ENCODE measurements around the gene CTNNA1. TPM values are rescaled to one million over a fixed set of nuclear protein-coding genes. Genes with fewer than 3 reads are reported as not detected.

Gene CTNNA1
- total and polyA plus RNA-seq, 9 of the 15 experiments (the other 6 are each of a cell fraction or from before 2014, with no cell fraction given): 29.6 to 117 (median 89.1) TPM

GRCh38 chr5:138937392-138938387 is 184.5 kb downstream of the CTNNA1 start:
- intact Hi-C loops (cut with micrococcal nuclease): loop anchor here (10.0 kb wide), 1 partner anchor 293 kb away; no protein-coding TSS in a partner anchor
- CTCF ChIA-PET (ENCODE audit: low intra/inter-chr PET ratio): no interaction called here
- in situ Hi-C loops (cut with MboI): no loop called here
- Histone ChIP-seq H3K4me2 (ENCODE audit: insufficient read depth, low read length) (no peak overlapping the region), H3K9ac (ENCODE audit: insufficient read depth in 1 of 2, low read depth in 2 of 2, low read length in 2 of 2) (0 out of 4 replicates have a peak overlapping the region, but pooled peaks of 1 of the 2 experiments have one; percentile 23), H3K79me2 (ENCODE audit: control insufficient read depth, insufficient read depth, low read length) (no peaks in the 10 kb centered on the region), H3K4me3 (no peak overlapping the region), H3K9me1 (ENCODE audit: control insufficient read depth, insufficient read depth, low read length) (no peaks in the 10 kb centered on the region), H3K27ac (ENCODE audit: extremely low read depth, low read depth, low read length) (no peak overlapping the region), H3K4me1 (replicated peaks in 1 of 2; ENCODE audit: control insufficient read depth in 2 of 2, insufficient read depth in 2 of 2, low read length in 2 of 2) (0 out of 5 replicates have a peak, but pooled peaks cover 0 to 2% of the 10 kb centered on the region in 2 experiments), H2AFZ (ENCODE audit: low read depth, low read length) (no peak overlapping the region), H3K27me3 (ENCODE audit: control insufficient read depth in 2 of 2, insufficient read depth in 2 of 2, low read length in 2 of 2) (no peaks in the 10 kb centered on the region), H4K20me1 (replicated peaks; ENCODE audit: control insufficient read depth, insufficient read depth, low read length) (peaks cover 7% of the 10 kb centered on the region; the same call in 1 of the 2 replicates), H3K36me3 (ENCODE audit: control insufficient read depth, insufficient read depth, low read length) (peaks cover 23% of the 10 kb centered on the region; the same call in 2 of the 3 replicates), H3K9me3 (replicated peaks; ENCODE audit: control insufficient read depth, insufficient read depth, low read depth, low read length) (no peaks in the 10 kb centered on the region)
- DNase-seq (ENCODE audit: extremely low read depth in 1 of 4, low spot score in 3 of 4) (no peak), ATAC-seq (peak; percentile 42), FAIRE-seq (no peak)
- POLR2A ChIA-PET: interaction anchor here (0.6 kb wide), 3 partner anchors 24 to 1858 kb away, joined by 3 to 4 read pairs (median 3); no protein-coding TSS in a partner anchor
- no TSS peak for BruUV-seq (replicated peaks)
- 65% methylated on average over 21 of the region's 25 CpGs for WGBS (ENCODE audit: insufficient coverage, low coverage, missing lambda C conversion rate)
- no peak for TF ChIP-seq NR2C1 (IDR thresholded peaks at IDR 0.05)
- no peak for TF ChIP-seq NR2C1 (tag; IDR thresholded peaks at IDR 0.05)
- no peak for TF ChIP-seq NEUROD1 (IDR thresholded peaks at IDR 0.05; ENCODE audit: borderline replicate concordance, low read depth, low read length, partially characterized antibody)
- TF ChIP-seq ZNF785 (CRISPR knock-in tag; IDR thresholded peaks at IDR 0.05): no peak
- TF ChIP-seq, protein P1, sequence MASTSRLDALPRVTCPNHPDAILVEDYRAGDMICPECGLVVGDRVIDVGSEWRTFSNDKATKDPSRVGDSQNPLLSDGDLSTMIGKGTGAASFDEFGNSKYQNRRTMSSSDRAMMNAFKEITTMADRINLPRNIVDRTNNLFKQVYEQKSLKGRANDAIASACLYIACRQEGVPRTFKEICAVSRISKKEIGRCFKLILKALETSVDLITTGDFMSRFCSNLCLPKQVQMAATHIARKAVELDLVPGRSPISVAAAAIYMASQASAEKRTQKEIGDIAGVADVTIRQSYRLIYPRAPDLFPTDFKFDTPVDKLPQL (IDR thresholded peaks at IDR 0.05; ENCODE audit: extremely low read depth, insufficient read length): no peak
- TF ChIP-seq, protein P2, sequence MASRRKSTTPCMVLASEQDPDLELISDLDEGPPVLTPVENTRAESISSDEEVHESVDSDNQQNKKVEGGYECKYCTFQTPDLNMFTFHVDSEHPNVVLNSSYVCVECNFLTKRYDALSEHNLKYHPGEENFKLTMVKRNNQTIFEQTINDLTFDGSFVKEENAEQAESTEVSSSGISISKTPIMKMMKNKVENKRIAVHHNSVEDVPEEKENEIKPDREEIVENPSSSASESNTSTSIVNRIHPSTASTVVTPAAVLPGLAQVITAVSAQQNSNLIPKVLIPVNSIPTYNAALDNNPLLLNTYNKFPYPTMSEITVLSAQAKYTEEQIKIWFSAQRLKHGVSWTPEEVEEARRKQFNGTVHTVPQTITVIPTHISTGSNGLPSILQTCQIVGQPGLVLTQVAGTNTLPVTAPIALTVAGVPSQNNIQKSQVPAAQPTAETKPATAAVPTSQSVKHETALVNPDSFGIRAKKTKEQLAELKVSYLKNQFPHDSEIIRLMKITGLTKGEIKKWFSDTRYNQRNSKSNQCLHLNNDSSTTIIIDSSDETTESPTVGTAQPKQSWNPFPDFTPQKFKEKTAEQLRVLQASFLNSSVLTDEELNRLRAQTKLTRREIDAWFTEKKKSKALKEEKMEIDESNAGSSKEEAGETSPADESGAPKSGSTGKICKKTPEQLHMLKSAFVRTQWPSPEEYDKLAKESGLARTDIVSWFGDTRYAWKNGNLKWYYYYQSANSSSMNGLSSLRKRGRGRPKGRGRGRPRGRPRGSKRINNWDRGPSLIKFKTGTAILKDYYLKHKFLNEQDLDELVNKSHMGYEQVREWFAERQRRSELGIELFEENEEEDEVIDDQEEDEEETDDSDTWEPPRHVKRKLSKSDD (conservative IDR thresholded peaks at IDR 0.05; ENCODE audit: low read length): no peak
- TF ChIP-seq KDM2B (CRISPR knock-in tag; IDR thresholded peaks at IDR 0.05): no peak
- TF ChIP-seq POLR2G (IDR thresholded peaks at IDR 0.05; ENCODE audit: low read depth, low read length): peak; percentile 55
- TF ChIP-seq, protein P3, sequence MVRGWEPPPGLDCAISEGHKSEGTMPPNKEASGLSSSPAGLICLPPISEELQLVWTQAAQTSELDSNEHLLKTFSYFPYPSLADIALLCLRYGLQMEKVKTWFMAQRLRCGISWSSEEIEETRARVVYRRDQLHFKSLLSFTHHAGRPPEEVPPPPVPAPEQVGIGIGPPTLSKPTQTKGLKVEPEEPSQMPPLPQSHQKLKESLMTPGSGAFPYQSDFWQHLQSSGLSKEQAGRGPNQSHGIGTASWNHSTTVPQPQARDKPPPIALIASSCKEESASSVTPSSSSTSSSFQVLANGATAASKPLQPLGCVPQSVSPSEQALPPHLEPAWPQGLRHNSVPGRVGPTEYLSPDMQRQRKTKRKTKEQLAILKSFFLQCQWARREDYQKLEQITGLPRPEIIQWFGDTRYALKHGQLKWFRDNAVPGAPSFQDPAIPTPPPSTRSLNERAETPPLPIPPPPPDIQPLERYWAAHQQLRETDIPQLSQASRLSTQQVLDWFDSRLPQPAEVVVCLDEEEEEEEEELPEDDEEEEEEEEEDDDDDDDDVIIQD (CRISPR knock-in tag; IDR thresholded peaks at IDR 0.05): no peak
- TF ChIP-seq, protein P4, sequence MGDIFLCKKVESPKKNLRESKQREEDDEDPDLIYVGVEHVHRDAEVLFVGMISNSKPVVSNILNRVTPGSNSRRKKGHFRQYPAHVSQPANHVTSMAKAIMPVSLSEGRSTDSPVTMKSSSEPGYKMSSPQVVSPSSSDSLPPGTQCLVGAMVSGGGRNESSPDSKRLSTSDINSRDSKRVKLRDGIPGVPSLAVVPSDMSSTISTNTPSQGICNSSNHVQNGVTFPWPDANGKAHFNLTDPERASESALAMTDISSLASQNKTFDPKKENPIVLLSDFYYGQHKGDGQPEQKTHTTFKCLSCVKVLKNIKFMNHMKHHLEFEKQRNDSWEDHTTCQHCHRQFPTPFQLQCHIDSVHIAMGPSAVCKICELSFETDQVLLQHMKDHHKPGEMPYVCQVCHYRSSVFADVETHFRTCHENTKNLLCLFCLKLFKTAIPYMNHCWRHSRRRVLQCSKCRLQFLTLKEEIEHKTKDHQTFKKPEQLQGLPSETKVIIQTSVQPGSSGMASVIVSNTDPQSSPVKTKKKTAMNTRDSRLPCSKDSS (IDR thresholded peaks at IDR 0.05; ENCODE audit: low read depth, partially characterized antibody): no peak
- 0 out of 2 replicates have a peak, but pooled peaks have one; percentile 29 for TF ChIP-seq POLR2A (conservative IDR thresholded peaks at IDR 0.05)
- peak; percentile 67 for TF ChIP-seq RBM22 (IDR thresholded peaks at IDR 0.05; ENCODE audit: low read depth, low read length, poor library complexity, severe bottlenecking)

All from K562 (cell line).